HepG2 (cell line): ENCODE data around the gene MN1.

Experiments
- ZNF761 ChIP-seq: sonication (generic); formaldehyde crosslinking; conservative IDR thresholded peaks from 2 replicates; pipeline ENCODE4 v1.4.0; 2020; ENCODE audit warnings: mild to moderate bottlenecking, missing genetic modification reagents
- TF ChIP-seq, protein P1 (sequence below): sonication (generic); formaldehyde crosslinking; IDR thresholded peaks from 2 replicates; pipeline ENCODE4 v1.5.0; 2020; ENCODE audit warnings: mild to moderate bottlenecking, missing genetic modification reagents, moderate library complexity

DNA sequence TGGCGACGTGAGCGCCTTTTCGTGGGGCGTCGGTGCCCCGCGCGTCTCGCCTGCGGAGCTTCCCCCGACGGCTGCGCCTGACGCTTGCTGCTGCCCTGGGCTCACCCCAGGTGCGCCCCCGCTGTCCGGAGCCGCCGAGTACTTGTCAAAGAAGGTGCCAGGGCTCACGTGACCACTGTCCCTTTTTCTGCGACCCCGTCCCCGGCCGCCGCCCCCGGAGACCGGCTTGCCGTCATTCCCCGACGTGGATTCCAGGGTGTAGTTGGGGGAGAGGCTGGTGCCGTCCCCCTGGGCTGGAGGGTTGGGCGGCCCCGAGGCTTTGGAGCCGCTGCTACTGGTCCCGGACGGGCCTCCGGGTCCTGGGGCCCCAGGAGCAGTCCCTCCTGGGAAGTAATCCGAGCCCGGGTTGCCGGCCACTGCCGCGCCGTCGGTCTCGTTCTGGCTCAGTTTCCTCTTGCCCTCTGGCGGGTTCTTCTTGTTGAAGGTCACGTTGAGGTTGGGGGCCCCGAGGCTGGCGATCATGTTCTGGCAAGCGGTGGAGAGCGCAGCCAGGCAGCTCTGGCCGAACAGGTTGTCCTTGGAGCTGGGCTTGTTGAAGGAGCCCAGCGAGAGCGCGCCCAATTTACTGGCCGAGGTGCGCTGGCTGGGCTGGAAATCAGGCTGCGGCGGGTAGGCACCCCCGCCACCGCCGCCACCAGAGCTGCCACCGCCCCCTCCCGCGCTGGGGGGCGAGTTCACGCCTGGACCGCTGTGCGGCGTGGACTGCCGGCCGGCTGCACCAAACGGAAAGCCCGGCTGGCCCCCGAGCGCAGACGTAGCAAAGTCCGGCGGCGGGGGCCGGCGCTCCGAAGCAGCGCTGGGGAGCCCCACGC is 3.8 kb downstream of the MN1 start:
- no peak for TF ChIP-seq ZNF761 (CRISPR knock-in tag)
- TF ChIP-seq, protein P1, sequence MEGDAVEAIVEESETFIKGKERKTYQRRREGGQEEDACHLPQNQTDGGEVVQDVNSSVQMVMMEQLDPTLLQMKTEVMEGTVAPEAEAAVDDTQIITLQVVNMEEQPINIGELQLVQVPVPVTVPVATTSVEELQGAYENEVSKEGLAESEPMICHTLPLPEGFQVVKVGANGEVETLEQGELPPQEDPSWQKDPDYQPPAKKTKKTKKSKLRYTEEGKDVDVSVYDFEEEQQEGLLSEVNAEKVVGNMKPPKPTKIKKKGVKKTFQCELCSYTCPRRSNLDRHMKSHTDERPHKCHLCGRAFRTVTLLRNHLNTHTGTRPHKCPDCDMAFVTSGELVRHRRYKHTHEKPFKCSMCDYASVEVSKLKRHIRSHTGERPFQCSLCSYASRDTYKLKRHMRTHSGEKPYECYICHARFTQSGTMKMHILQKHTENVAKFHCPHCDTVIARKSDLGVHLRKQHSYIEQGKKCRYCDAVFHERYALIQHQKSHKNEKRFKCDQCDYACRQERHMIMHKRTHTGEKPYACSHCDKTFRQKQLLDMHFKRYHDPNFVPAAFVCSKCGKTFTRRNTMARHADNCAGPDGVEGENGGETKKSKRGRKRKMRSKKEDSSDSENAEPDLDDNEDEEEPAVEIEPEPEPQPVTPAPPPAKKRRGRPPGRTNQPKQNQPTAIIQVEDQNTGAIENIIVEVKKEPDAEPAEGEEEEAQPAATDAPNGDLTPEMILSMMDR (CRISPR knock-in tag), result no peak
